OCI-LY1 (cell line): ENCODE measurements around the gene GLRA2.

ENCODE experiments used
- H2AFZ ChIP-seq: fragments of 200-600 bp; sonication (generic), shearing (Covaris generic); 2 replicates; pipeline ENCODE4 v1.6.0; 2014; ENCODE audit warnings: antibody characterized with exemption, mild to moderate bottlenecking, low read length
- H3F3A ChIP-seq: fragments of 200-600 bp; sonication (generic), shearing (Covaris generic); 2 replicates; pipeline ENCODE4 v1.6.0; 2014; ENCODE audit warnings: mild to moderate bottlenecking, antibody characterized with exemption, low read length, moderate library complexity; ENCODE audit not compliant: insufficient read depth
- H3K27ac ChIP-seq: fragments of 200-600 bp; sonication (generic); 2 replicates; pipeline ENCODE4 v1.5.1; 2014; ENCODE audit warnings: low read length, mixed run types, mild to moderate bottlenecking, low read depth; ENCODE audit not compliant: poor library complexity, severe bottlenecking
- H3K27me3 ChIP-seq: fragments of 200-600 bp; sonication (generic); 2 replicates; pipeline ENCODE4 v1.6.0; 2014; ENCODE audit warnings: antibody characterized with exemption, mild to moderate bottlenecking, low read length, moderate library complexity; ENCODE audit not compliant: insufficient read depth
- H3K36me3 ChIP-seq: fragments of 200-600 bp; sonication (generic); 2 replicates; pipeline ENCODE4 v1.6.1; 2014; ENCODE audit warnings: mild to moderate bottlenecking, antibody characterized with exemption, low read length, moderate library complexity, mixed read lengths; ENCODE audit not compliant: insufficient read depth
- H3K4me1 ChIP-seq: fragments of 200-600 bp; sonication (generic); 2 replicates; pipeline ENCODE4 v1.5.1; 2014; ENCODE audit warnings: mild to moderate bottlenecking, low read length, moderate library complexity; ENCODE audit not compliant: insufficient read depth, severe bottlenecking
- H3K4me2 ChIP-seq: fragments of 200-600 bp; sonication (generic), shearing (Covaris generic); 2 replicates; pipeline ENCODE4 v1.6.1; 2014; ENCODE audit warnings: low read length
- H3K4me3 ChIP-seq: fragments of 200-600 bp; sonication (generic); 2 replicates; pipeline ENCODE4 v1.5.1; 2014; ENCODE audit warnings: low read length, low read depth, mild to moderate bottlenecking, mixed read lengths; ENCODE audit not compliant: poor library complexity, severe bottlenecking
- H3K79me2 ChIP-seq: fragments of 200-600 bp; shearing (Covaris generic); 2 replicates; pipeline ENCODE4 v1.6.1; 2016; ENCODE audit warnings: mixed run types, low read length, mixed read lengths; ENCODE audit not compliant: insufficient read depth
- H3K9ac ChIP-seq: fragments of 200-600 bp; sonication (generic), shearing (Covaris generic); 2 replicates; pipeline ENCODE4 v1.6.1; 2014; ENCODE audit warnings: mild to moderate bottlenecking, low read length, mixed read lengths
- H3K9me2 ChIP-seq: fragments of 200-600 bp; sonication (generic), shearing (Covaris generic); 2 replicates; pipeline ENCODE4 v1.6.1; 2014; ENCODE audit warnings: low read depth, mild to moderate bottlenecking, low read length, mixed read lengths
- H3K9me3 ChIP-seq: fragments of 200-600 bp; shearing (Covaris generic); 2 replicates; pipeline ENCODE4 v1.6.1; 2014; ENCODE audit warnings: low read length, mixed read lengths
- H4K20me1 ChIP-seq: fragments of 200-600 bp; sonication (generic), shearing (Covaris generic); 2 replicates; pipeline ENCODE4 v1.6.0; 2016; ENCODE audit warnings: mild to moderate bottlenecking, low read length; ENCODE audit not compliant: insufficient read depth
- EZH2 ChIP-seq: fragments of 200-600 bp; sonication (generic), shearing (Covaris generic); IDR thresholded peaks from 2 replicates; pipeline ENCODE4 v1.8.0; 2017; ENCODE audit warnings: borderline replicate concordance, mixed run types, mild to moderate bottlenecking, antibody characterized with exemption, low read length, moderate library complexity, mixed read lengths
- TF ChIP-seq, protein P1 (sequence below): fragments of 200-600 bp; sonication (generic), shearing (Covaris generic); IDR thresholded peaks from 2 replicates; pipeline ENCODE4 v1.5.1; 2017; ENCODE audit warnings: mild to moderate bottlenecking, antibody characterized with exemption, low read length, moderate library complexity, mixed read lengths

Gene GLRA2

DNA sequence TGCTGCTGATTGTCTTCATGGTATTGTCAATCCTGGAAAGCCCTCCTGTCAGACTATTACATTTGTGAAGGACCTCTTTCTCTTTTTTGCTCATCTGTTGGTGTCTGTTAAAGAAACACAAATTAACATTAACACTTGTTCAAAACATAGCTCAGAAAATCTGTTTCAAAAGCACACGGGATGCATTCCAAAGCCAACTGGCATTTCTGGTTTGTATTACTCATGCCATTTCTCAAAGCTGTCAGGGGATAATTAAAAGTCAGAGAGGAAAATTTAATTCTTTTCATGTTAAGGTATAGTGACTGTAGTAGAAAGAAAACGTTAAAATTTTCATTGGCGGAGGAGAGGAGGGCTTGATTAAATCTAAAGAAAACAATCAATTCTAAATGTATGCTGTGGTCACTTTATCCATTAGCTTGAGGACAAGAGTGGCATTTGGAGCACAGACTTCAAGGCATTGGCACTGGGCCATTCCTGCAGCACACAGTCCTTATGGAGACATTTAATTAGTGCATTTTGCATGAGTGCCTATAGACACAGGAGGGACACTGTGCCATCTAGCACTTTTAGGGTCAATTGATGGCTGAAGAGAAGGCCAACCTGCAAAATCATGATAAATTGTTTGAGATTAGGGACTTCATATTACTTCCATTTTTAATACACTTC, 21.2 kb upstream of the GLRA2 start:
- no peaks in the 10 kb centered on the region for H3K9me2 ChIP-seq
- TF ChIP-seq, protein P1, sequence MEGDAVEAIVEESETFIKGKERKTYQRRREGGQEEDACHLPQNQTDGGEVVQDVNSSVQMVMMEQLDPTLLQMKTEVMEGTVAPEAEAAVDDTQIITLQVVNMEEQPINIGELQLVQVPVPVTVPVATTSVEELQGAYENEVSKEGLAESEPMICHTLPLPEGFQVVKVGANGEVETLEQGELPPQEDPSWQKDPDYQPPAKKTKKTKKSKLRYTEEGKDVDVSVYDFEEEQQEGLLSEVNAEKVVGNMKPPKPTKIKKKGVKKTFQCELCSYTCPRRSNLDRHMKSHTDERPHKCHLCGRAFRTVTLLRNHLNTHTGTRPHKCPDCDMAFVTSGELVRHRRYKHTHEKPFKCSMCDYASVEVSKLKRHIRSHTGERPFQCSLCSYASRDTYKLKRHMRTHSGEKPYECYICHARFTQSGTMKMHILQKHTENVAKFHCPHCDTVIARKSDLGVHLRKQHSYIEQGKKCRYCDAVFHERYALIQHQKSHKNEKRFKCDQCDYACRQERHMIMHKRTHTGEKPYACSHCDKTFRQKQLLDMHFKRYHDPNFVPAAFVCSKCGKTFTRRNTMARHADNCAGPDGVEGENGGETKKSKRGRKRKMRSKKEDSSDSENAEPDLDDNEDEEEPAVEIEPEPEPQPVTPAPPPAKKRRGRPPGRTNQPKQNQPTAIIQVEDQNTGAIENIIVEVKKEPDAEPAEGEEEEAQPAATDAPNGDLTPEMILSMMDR, result no peak
- TF ChIP-seq EZH2, result no peak
- H2AFZ ChIP-seq, result no peak overlapping the region
- H3K4me3 ChIP-seq, result no peak overlapping the region
- no peak overlapping the region for H3K4me2 ChIP-seq
- no peak overlapping the region for H3K9ac ChIP-seq
- no peaks in the 10 kb centered on the region for H3K79me2 ChIP-seq
- no peak overlapping the region for H3K27ac ChIP-seq
- no peaks in the 10 kb centered on the region for H3K27me3 ChIP-seq
- H3F3A ChIP-seq, result no peaks in the 10 kb centered on the region
- H3K36me3 ChIP-seq, result no peaks in the 10 kb centered on the region
- no peaks in the 10 kb centered on the region for H3K4me1 ChIP-seq
- no peaks in the 10 kb centered on the region for H3K9me3 ChIP-seq
- no peaks in the 10 kb centered on the region for H4K20me1 ChIP-seq

GRCh38 chrX:14509325-14510057, 19.8 kb upstream of the GLRA2 start:
- Histone ChIP-seq H3K36me3 (no peaks in the 10 kb centered on the region), H3K9me2 (no peaks in the 10 kb centered on the region), H3K27ac (no peak overlapping the region), H3K9me3 (no peaks in the 10 kb centered on the region), H3K27me3 (no peaks in the 10 kb centered on the region), H4K20me1 (no peaks in the 10 kb centered on the region), H3K4me1 (no peaks in the 10 kb centered on the region), H3K4me2 (no peak overlapping the region), H3K4me3 (no peak overlapping the region), H3K9ac (no peak overlapping the region), H3K79me2 (no peaks in the 10 kb centered on the region), H3F3A (no peaks in the 10 kb centered on the region), H2AFZ (no peak overlapping the region)
- TF ChIP-seq EZH2, result no peak
- TF ChIP-seq, protein P1, result no peak

DNA sequence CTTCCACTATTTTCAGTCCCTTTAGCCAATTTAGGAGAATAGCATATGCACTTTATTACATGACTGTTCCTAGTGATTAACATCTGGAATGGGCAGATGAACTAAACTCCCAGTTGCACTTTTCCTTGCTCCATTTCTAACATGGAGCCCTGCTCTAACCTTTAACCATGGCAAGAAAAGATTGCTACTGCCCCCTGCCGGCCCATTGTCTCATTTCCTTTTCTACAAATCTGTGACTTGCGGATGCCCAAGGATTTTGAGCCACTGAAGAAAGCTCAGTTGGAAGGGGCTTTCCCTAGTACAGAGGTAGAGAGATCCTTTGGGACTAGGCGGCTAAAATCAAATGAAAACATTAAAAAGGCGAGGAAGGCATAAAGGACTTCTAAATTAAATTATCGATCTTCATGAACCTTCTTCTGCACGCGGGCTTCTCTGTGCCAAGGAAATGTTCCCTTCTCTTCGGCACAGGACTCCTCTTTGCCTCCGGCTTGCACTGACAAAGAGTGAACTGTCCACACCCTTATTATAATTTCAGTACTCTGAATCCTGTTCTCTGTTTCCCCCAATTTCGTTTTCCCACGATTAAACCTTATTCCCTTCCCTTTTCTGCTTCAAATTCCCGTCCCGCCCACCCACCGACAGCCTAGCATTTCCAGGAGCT, 577 bp upstream of the GLRA2 start:
- Histone ChIP-seq H3F3A (no peaks in the 10 kb centered on the region), H3K9me2 (no peaks in the 10 kb centered on the region), H3K9ac (no peak overlapping the region), H3K27ac (no peak overlapping the region), H3K79me2 (no peaks in the 10 kb centered on the region), H4K20me1 (no peaks in the 10 kb centered on the region), H3K9me3 (no peaks in the 10 kb centered on the region), H3K36me3 (no peaks in the 10 kb centered on the region), H2AFZ (no peak overlapping the region), H3K4me1 (no peaks in the 10 kb centered on the region), H3K27me3 (no peaks in the 10 kb centered on the region), H3K4me3 (no peak overlapping the region), H3K4me2 (no peak overlapping the region)
- no peak for TF ChIP-seq EZH2
- TF ChIP-seq, protein P1, result peak; percentile 43
